ENCODE data around the gene TMEM198. TPM values are rescaled to one million over a fixed set of nuclear protein-coding genes. Genes with fewer than 3 reads are reported as not detected.

The TMEM198 gene
- total and polyA plus RNA-seq, 7 donors, result 0.61 to 3.7 (median 2.1) TPM

DNA sequence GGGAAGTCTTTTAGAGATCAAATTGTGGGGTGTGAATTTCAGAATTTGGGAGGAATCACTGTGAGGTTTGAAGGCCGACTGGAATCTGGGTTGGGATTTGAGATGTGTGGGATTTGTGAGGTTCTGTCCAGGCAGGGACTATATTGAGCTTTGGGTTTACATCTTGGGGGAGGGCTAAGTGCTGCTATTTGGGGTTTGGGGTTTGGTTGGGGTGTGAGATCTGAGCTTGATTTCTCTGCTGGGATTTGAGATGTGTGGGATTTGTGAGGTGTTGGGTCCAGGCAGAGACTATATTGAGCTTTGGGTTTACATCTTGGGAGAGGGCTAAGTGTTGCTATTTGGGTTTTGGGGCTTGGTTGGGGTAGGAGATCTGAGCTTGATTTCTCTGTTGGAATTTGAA is 44.3 kb upstream of the TMEM198 start:
- H3K27ac ChIP-seq, result no peak overlapping the region
- H3K4me3 ChIP-seq, result peak overlapping the region; percentile 86
- ATAC-seq, result no peak
- DNase-seq, result no peak
- 34 to 72% (median 39%) methylated on average over 1 of the region's 1 CpG for WGBS, 3 donors
- TF ChIP-seq, protein P1, sequence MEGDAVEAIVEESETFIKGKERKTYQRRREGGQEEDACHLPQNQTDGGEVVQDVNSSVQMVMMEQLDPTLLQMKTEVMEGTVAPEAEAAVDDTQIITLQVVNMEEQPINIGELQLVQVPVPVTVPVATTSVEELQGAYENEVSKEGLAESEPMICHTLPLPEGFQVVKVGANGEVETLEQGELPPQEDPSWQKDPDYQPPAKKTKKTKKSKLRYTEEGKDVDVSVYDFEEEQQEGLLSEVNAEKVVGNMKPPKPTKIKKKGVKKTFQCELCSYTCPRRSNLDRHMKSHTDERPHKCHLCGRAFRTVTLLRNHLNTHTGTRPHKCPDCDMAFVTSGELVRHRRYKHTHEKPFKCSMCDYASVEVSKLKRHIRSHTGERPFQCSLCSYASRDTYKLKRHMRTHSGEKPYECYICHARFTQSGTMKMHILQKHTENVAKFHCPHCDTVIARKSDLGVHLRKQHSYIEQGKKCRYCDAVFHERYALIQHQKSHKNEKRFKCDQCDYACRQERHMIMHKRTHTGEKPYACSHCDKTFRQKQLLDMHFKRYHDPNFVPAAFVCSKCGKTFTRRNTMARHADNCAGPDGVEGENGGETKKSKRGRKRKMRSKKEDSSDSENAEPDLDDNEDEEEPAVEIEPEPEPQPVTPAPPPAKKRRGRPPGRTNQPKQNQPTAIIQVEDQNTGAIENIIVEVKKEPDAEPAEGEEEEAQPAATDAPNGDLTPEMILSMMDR (IDR thresholded peaks at IDR 0.05), result no peak
- intact Hi-C loops (cut with DNase I), result loop anchor here in 1 of 2 donors (2.0 kb wide), 1 partner anchor 41 kb away; no protein-coding TSS in a partner anchor
- peaks cover 43% of the 10 kb centered on the region for H3K4me1 ChIP-seq
- H3K36me3 ChIP-seq (ENCODE audit: insufficient read depth in 1 of 2, low read depth in 1 of 2), result peaks cover 0 to 32% of the 10 kb centered on the region in 2 donors
- no peaks in the 10 kb centered on the region for H3K9me3 ChIP-seq
- H3K27me3 ChIP-seq (ENCODE audit: insufficient read depth in 3 of 3, low read length in 2 of 3), result no peaks in the 10 kb centered on the region

DNA sequence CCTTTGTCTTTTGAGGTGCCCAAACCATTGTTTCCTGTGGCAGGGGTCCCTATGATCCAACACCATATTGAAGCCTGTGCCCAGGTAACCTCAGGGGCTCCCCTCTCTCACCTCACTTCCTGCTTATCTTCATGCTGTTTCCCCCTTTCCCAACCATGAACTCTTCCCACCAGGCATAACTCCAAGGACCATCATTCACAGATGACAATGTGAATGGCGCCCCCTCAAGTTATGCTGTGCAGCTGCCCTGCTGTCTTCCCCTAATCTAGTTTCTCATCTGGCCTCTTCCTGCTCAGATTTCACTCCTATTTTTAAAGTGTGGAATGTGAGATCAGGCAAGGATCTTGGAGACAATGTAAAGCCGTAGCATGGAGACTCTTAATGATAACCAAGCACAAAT is 43.7 kb upstream of the TMEM198 start:
- Histone ChIP-seq H3K9me3 (no peaks in the 10 kb centered on the region), H3K27ac (no peak overlapping the region), H3K36me3 (ENCODE audit: insufficient read depth in 1 of 2, low read depth in 1 of 2) (peaks cover 0 to 38% of the 10 kb centered on the region in 2 donors), H3K4me3 (no peak overlapping the region), H3K27me3 (ENCODE audit: insufficient read depth in 3 of 3, low read length in 2 of 3) (no peaks in the 10 kb centered on the region), H3K4me1 (peaks cover 40% of the 10 kb centered on the region)
- intact Hi-C loops (cut with DNase I), result no loop called here
- no peak for DNase-seq
- TF ChIP-seq, protein P1 (IDR thresholded peaks at IDR 0.05), result no peak
- WGBS, 3 donors, result 31 to 61% (median 45%) methylated on average over 2 of the region's 2 CpGs
- no peak for ATAC-seq

DNA sequence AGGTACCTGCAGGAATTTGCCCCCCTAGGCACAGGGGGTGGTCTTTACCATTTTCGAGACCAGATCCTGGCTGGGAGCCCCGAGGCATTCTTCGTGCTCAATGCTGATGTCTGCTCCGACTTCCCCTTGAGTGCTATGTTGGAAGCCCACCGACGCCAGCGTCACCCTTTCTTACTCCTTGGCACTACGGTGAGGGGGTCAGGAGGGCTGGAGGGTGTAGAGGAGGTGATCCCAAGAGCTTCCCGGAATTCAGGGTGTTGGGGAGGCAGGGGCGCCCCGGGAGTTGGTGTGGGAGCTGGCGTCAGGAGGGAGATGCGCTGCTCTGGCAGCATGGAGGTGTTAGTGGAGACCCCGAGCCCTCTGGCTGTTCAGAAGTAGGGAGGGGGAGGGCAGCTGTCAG is 42.0 kb upstream of the TMEM198 start:
- 88 to 94% (median 91%) methylated on average over 14 of the region's 14 CpGs for WGBS, 3 donors
- peaks cover 0 to 48% of the 10 kb centered on the region in 2 donors for H3K36me3 ChIP-seq (ENCODE audit: insufficient read depth in 1 of 2, low read depth in 1 of 2)
- intact Hi-C loops (cut with DNase I), result no loop called here

DNA sequence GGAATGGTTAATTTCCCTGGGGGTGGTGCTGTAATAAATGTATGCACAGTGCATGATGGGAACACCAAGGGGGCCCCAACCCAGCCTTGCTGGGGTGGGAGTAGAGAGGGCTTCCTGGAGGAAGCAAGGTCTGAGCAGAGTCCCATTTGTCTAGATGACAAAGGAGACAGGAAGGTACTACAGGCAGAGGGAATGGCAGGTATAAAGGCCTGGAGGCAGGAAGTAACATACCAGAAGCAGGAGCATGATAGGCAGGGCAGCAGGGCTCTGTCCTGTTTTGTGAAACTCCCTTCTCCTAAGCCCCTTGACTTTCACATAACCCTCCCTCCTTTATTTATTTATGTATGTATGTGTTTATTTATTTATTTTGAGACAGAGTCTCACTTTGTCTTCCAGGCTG is 41.2 kb upstream of the TMEM198 start:
- peaks cover 0 to 48% of the 10 kb centered on the region in 2 donors for H3K36me3 ChIP-seq (ENCODE audit: insufficient read depth in 1 of 2, low read depth in 1 of 2)

More for the DNA sequence above, 42.0 kb upstream of the TMEM198 start:
- no peaks in the 10 kb centered on the region for H3K27me3 ChIP-seq (ENCODE audit: insufficient read depth in 3 of 3, low read length in 2 of 3)
- H3K27ac ChIP-seq, result no peak overlapping the region
- no peaks in the 10 kb centered on the region for H3K9me3 ChIP-seq
- DNase-seq, result no peak
- no peak for ATAC-seq
- TF ChIP-seq, protein P1 (IDR thresholded peaks at IDR 0.05), result no peak
- no peak overlapping the region for H3K4me3 ChIP-seq
- peaks cover 24% of the 10 kb centered on the region for H3K4me1 ChIP-seq

More for the DNA sequence above, 41.2 kb upstream of the TMEM198 start:
- Histone ChIP-seq H3K4me3 (no peak overlapping the region), H3K27me3 (ENCODE audit: insufficient read depth in 3 of 3, low read length in 2 of 3) (no peaks in the 10 kb centered on the region), H3K4me1 (peaks cover 16% of the 10 kb centered on the region), H3K9me3 (no peaks in the 10 kb centered on the region), H3K27ac (no peak overlapping the region)
- TF ChIP-seq, protein P1 (IDR thresholded peaks at IDR 0.05), result no peak
- ATAC-seq (no peak), DNase-seq (no peak)
- intact Hi-C loops (cut with DNase I), result no loop called here

Measured in psoas muscle (tissue), 8 donors.